Activated naive CD8-positive, alpha-beta T cell treated with anti-CD3 and anti-CD28 coated beads for 36 hours (primary cell): ENCODE data around the gene FHIT. TPM values are rescaled to one million over a fixed set of nuclear protein-coding genes. Genes with fewer than 3 reads are reported as not detected.

Source experiments
- DNase-seq: peaks from one replicate; pipeline ENCODE4 v3.0.0; 2021
- H3K27ac Mint-ChIP-seq: one replicate; pipeline ENCODE4 v1.8.0; 2022; ENCODE audit warnings: mild to moderate bottlenecking, moderate library complexity, mixed read lengths
- H3K27me3 Mint-ChIP-seq: one replicate; pipeline ENCODE4 v1.8.0; 2022; ENCODE audit warnings: mild to moderate bottlenecking, mixed read lengths
- H3K36me3 Mint-ChIP-seq: one replicate; pipeline ENCODE4 v1.8.0; 2021; ENCODE audit warnings: mild to moderate bottlenecking, mixed read lengths
- H3K4me1 Mint-ChIP-seq: one replicate; pipeline ENCODE4 v1.8.0; 2021; ENCODE audit warnings: mixed read lengths
- H3K4me3 Mint-ChIP-seq: one replicate; pipeline ENCODE4 v1.8.0; 2022; ENCODE audit warnings: mild to moderate bottlenecking, moderate library complexity, mixed read lengths
- H3K9me3 Mint-ChIP-seq: one replicate; pipeline ENCODE4 v1.8.0; 2022; ENCODE audit warnings: mixed read lengths
- total RNA-seq, 2 experiments: library from RNA; stranded (reverse); gene quantifications; one replicate each; pipeline ENCODE4 v1.2.3, GENCODE V29; 2021

The FHIT gene
- total RNA-seq, 2 experiments from 2014 or later: 8.6 to 9.0 TPM

- no peaks in the 10 kb centered on the region for H3K36me3 Mint-ChIP-seq
- H3K27me3 Mint-ChIP-seq: no peaks in the 10 kb centered on the region
- H3K9me3 Mint-ChIP-seq: peaks cover 4% of the 10 kb centered on the region
- H3K27ac Mint-ChIP-seq: no peak overlapping the region
- no peak overlapping the region for H3K4me3 Mint-ChIP-seq
- no peaks in the 10 kb centered on the region for H3K4me1 Mint-ChIP-seq
- no peak for DNase-seq
Observed at GRCh38 chr3:60798456-60798855, 452.8 kb downstream of the FHIT start.

GRCh38 chr3:60792249-60792852, 458.9 kb downstream of the FHIT start:
- Mint-ChIP-seq H3K27ac (no peak overlapping the region), H3K9me3 (no peaks in the 10 kb centered on the region), H3K4me1 (peaks cover 5% of the 10 kb centered on the region), H3K4me3 (no peak overlapping the region), H3K36me3 (no peaks in the 10 kb centered on the region), H3K27me3 (no peaks in the 10 kb centered on the region)
- DNase-seq: no peak

GRCh38 chr3:60788185-60788584, 463.1 kb downstream of the FHIT start:
- Mint-ChIP-seq H3K36me3 (peaks cover 2% of the 10 kb centered on the region), H3K9me3 (no peaks in the 10 kb centered on the region), H3K27ac (no peak overlapping the region), H3K4me3 (no peak overlapping the region), H3K27me3 (no peaks in the 10 kb centered on the region), H3K4me1 (peaks cover 5% of the 10 kb centered on the region)
- no peak for DNase-seq

GRCh38 chr3:60781935-60782334, 469.3 kb downstream of the FHIT start:
- Mint-ChIP-seq H3K4me3 (no peak overlapping the region), H3K36me3 (peaks cover 5% of the 10 kb centered on the region), H3K4me1 (no peaks in the 10 kb centered on the region), H3K27ac (no peak overlapping the region), H3K27me3 (no peaks in the 10 kb centered on the region), H3K9me3 (peaks cover 3% of the 10 kb centered on the region)
- no peak for DNase-seq

GRCh38 chr3:60779637-60780036, 471.6 kb downstream of the FHIT start:
- Mint-ChIP-seq H3K4me1 (no peaks in the 10 kb centered on the region), H3K36me3 (peaks cover 5% of the 10 kb centered on the region), H3K27me3 (no peaks in the 10 kb centered on the region), H3K9me3 (peaks cover 9% of the 10 kb centered on the region), H3K4me3 (no peak overlapping the region), H3K27ac (no peak overlapping the region)
- DNase-seq: no peak

GRCh38 chr3:60775985-60776384, 475.3 kb downstream of the FHIT start:
- Mint-ChIP-seq H3K4me3 (no peak overlapping the region), H3K36me3 (no peaks in the 10 kb centered on the region), H3K27me3 (no peaks in the 10 kb centered on the region), H3K27ac (no peak overlapping the region), H3K4me1 (no peaks in the 10 kb centered on the region), H3K9me3 (peaks cover 7% of the 10 kb centered on the region)
- DNase-seq: no peak

GRCh38 chr3:60774617-60775016, 476.6 kb downstream of the FHIT start:
- no peaks in the 10 kb centered on the region for H3K4me1 Mint-ChIP-seq
- H3K4me3 Mint-ChIP-seq: no peak overlapping the region
- no peaks in the 10 kb centered on the region for H3K36me3 Mint-ChIP-seq
- H3K27me3 Mint-ChIP-seq: no peaks in the 10 kb centered on the region
- peaks cover 7% of the 10 kb centered on the region for H3K9me3 Mint-ChIP-seq
- H3K27ac Mint-ChIP-seq: no peak overlapping the region
- no peak for DNase-seq

- Mint-ChIP-seq H3K9me3 (peaks cover 7% of the 10 kb centered on the region), H3K27me3 (no peaks in the 10 kb centered on the region)
- DNase-seq: no peak
Observed at GRCh38 chr3:60772584-60772983, 478.7 kb downstream of the FHIT start.

GRCh38 chr3:60771766-60772165, 479.5 kb downstream of the FHIT start:
- H3K9me3 Mint-ChIP-seq: peaks cover 7% of the 10 kb centered on the region
- no peaks in the 10 kb centered on the region for H3K4me1 Mint-ChIP-seq
- H3K27me3 Mint-ChIP-seq: no peaks in the 10 kb centered on the region
- H3K36me3 Mint-ChIP-seq: no peaks in the 10 kb centered on the region
- DNase-seq: no peak
- no peak overlapping the region for H3K27ac Mint-ChIP-seq
- no peak overlapping the region for H3K4me3 Mint-ChIP-seq

More at GRCh38 chr3:60772584-60772983, 478.7 kb downstream of the FHIT start:
- no peak overlapping the region for H3K4me3 Mint-ChIP-seq
- H3K4me1 Mint-ChIP-seq: no peaks in the 10 kb centered on the region
- H3K27ac Mint-ChIP-seq: no peak overlapping the region
- H3K36me3 Mint-ChIP-seq: no peaks in the 10 kb centered on the region

- Mint-ChIP-seq H3K4me3 (no peak overlapping the region), H3K4me1 (no peaks in the 10 kb centered on the region), H3K27me3 (no peaks in the 10 kb centered on the region), H3K27ac (no peak overlapping the region), H3K9me3 (peaks cover 3% of the 10 kb centered on the region), H3K36me3 (no peaks in the 10 kb centered on the region)
- DNase-seq: no peak
Observed at GRCh38 chr3:60770532-60770931, 480.7 kb downstream of the FHIT start.

- DNase-seq: no peak
- Mint-ChIP-seq H3K27ac (no peak overlapping the region), H3K36me3 (no peaks in the 10 kb centered on the region), H3K9me3 (no peaks in the 10 kb centered on the region), H3K27me3 (no peaks in the 10 kb centered on the region), H3K4me1 (no peaks in the 10 kb centered on the region), H3K4me3 (no peak overlapping the region)
Observed at GRCh38 chr3:60767536-60767935, 483.7 kb downstream of the FHIT start.

- no peak overlapping the region for H3K4me3 Mint-ChIP-seq
- H3K27ac Mint-ChIP-seq: no peak overlapping the region
- no peaks in the 10 kb centered on the region for H3K27me3 Mint-ChIP-seq
- no peak for DNase-seq
- no peaks in the 10 kb centered on the region for H3K36me3 Mint-ChIP-seq
- H3K4me1 Mint-ChIP-seq: no peaks in the 10 kb centered on the region
- H3K9me3 Mint-ChIP-seq: no peaks in the 10 kb centered on the region
Observed at GRCh38 chr3:60765776-60766175, 485.5 kb downstream of the FHIT start.

GRCh38 chr3:60764870-60765269, 486.4 kb downstream of the FHIT start:
- no peak overlapping the region for H3K27ac Mint-ChIP-seq
- H3K4me1 Mint-ChIP-seq: peaks cover 2% of the 10 kb centered on the region
- no peaks in the 10 kb centered on the region for H3K9me3 Mint-ChIP-seq
- DNase-seq: no peak
- H3K27me3 Mint-ChIP-seq: no peaks in the 10 kb centered on the region
- no peaks in the 10 kb centered on the region for H3K36me3 Mint-ChIP-seq
- no peak overlapping the region for H3K4me3 Mint-ChIP-seq

- DNase-seq: no peak
- Mint-ChIP-seq H3K4me3 (no peak overlapping the region), H3K36me3 (no peaks in the 10 kb centered on the region), H3K9me3 (peaks cover 5% of the 10 kb centered on the region), H3K27ac (no peak overlapping the region), H3K4me1 (peaks cover 6% of the 10 kb centered on the region), H3K27me3 (no peaks in the 10 kb centered on the region)
Observed at GRCh38 chr3:60760145-60760544, 491.1 kb downstream of the FHIT start.

- peaks cover 5% of the 10 kb centered on the region for H3K9me3 Mint-ChIP-seq
- no peak overlapping the region for H3K27ac Mint-ChIP-seq
- peaks cover 6% of the 10 kb centered on the region for H3K4me1 Mint-ChIP-seq
- no peak overlapping the region for H3K4me3 Mint-ChIP-seq
- DNase-seq: no peak
- no peaks in the 10 kb centered on the region for H3K36me3 Mint-ChIP-seq
- no peaks in the 10 kb centered on the region for H3K27me3 Mint-ChIP-seq
Observed at GRCh38 chr3:60759439-60759838, 491.8 kb downstream of the FHIT start.

GRCh38 chr3:60758831-60759230, 492.4 kb downstream of the FHIT start:
- Mint-ChIP-seq H3K4me1 (peaks cover 6% of the 10 kb centered on the region), H3K9me3 (peaks cover 5% of the 10 kb centered on the region), H3K36me3 (no peaks in the 10 kb centered on the region), H3K4me3 (no peak overlapping the region), H3K27ac (no peak overlapping the region), H3K27me3 (no peaks in the 10 kb centered on the region)
- DNase-seq: no peak
